ENCODE data around the gene APBB2. TPM values are rescaled to one million over a fixed set of nuclear protein-coding genes. Genes with fewer than 3 reads are reported as not detected.
"Not testable (repeated sequence)": the region's sequence is repeated elsewhere in the genome, so short reads cannot be mapped to it uniquely, and the experiment has no call there.

The APBB2 gene
- total RNA-seq, 1 donor from 2014 or later, result 7.6 TPM

DNA sequence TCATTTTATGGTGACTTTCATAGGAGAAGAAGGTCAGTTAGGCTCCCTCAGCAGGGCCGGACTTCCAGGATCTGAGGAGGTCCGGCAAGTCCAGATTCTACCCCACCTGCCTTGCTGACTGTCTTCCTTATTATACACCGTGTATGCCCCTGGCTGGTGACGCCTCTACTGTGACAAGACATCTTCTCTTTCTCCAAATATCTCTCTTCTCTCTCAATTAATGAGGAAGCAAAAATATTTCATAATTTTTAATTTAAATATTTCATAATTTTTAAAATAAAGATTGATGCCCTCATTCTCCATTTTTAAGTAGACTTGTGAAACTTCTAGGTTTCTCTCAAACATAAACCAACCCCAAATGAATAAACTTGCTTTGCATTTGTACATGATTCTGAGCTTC is 262.1 kb downstream of the APBB2 start:
- intact Hi-C loops (cut with micrococcal nuclease), result no loop called here

DNA sequence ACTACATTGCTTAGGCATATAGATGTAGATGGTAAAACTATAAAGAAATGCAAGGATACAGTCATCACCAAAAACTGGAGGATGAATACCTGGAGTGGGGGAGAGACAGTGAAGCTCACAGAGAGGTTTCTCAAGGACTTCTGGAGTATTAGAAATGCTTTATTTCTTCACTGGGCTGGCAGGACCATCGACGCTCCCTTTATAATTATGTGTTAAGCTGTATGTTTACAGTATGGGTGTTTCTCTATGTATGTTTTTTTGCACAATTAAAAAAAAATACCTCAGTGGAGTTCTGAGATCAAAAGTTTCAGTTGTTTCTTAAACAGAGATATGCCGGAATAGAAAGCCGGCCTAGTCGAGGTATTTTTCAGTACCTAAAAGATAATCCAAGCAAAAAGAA is 263.3 kb downstream of the APBB2 start:
- intact Hi-C loops (cut with micrococcal nuclease), result no loop called here

DNA sequence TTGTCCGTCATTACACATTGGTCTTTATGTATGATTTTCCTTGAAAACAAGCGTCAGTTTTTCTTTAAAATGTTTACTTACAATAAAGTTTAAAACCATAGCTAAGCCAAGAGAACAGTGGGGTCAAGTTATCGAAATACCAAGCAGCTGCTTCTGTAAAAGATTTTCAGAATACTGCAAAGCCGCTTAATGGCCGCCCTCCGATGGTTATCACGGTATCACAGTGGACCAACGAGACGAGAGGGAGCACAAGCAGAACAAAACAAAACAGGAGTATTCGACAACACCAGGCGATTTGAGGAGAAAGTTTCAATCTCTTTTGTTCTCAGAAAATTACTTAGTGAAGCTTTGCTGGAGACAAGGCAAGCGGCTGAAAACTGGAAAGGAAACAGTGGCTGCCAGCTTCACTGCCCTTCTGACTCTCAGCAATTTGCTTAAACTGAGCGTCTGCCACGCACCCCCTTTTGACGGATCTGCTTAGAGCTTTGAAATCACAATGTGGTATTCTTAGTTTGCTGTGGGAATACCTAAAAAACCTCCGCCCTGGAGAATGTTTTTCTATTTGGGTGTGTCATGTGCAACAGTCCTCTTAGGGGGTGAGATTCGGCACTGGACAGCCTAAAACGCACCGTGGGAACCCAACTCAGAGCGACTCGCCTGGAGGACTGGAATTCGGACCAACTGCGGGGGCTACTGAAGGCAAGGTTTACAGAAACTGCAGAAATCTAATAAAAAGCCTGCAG is 264.8 kb downstream of the APBB2 start:
- intact Hi-C loops (cut with micrococcal nuclease), result no loop called here

DNA sequence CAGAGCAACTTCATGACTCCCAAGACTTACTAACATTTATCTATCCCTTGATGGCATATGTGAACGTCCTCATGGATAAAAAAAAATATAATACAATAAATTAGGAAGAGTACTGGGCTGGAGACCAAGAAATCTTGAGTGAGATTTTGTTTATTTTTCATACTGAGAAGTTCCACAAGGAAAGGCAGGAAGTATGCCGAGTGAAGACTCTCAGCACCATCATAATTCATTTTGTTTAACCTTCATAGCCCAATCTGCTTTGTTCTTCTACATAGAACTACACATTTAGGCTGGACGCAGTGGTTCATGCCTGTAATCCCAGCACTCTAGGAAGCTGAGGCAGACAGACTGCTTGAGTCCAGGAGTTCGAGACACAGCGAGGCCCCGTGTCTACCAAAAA is 266.3 kb downstream of the APBB2 start:
- intact Hi-C loops (cut with micrococcal nuclease), result no loop called here

DNA sequence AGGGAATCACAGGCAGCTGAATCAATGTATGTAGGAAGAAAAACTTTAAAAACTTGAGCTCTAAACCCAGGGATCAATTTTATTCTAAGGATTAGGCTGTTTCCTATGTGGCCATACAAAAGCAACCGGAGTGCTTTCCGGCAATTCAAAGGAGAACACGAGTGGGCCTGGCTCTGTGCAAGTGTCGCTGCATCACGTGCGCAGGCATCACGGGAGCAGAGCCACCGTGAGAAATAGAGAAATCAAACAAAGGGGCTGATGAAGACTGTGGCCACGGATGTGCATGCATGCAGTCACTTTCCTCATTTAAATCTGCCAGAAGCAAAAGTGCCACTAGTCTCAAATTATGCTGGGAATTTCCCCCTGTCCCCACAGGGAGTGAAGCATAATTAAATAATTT is 267.7 kb downstream of the APBB2 start:
- intact Hi-C loops (cut with micrococcal nuclease), result no loop called here

DNA sequence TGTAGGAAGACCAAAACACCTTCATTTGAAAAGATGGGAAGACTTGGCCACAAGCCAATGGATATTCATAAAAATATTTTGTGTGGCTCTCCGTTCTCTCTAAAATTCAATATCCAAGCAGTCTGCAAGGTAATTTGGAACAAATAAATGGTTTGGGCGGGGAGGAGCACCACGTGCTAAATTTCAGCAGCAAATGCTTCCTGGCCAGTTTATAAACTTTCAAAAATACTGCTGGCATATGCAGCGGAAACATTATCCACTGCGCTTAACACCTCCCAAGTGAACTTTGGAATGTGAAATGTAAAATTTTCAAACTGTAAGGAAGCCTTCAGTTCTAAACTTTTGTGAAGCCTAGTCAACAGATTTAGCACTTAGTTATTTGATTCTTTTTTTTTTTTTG is 273.6 kb downstream of the APBB2 start:
- intact Hi-C loops (cut with micrococcal nuclease), result no loop called here

DNA sequence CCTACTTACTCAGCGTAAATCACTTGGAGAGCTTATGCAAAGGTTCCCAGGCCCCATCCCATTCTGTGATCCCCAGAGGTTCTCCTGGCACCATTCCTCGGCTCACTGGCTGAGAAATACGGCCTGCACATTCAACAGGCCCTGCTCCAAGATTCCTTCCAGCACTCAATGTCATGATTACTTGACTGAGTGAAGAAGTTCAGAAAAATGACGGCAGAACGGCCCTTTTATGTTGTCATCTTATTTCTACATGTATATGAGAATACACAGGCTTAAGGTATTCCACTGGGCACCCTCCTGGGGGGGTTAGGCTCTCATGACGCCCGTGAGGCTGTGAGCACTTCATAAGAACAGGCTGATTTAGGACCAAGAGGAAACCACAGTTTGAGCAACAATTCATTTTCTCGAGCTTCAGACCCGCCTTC is 274.0 kb downstream of the APBB2 start:
- intact Hi-C loops (cut with micrococcal nuclease), result no loop called here

DNA sequence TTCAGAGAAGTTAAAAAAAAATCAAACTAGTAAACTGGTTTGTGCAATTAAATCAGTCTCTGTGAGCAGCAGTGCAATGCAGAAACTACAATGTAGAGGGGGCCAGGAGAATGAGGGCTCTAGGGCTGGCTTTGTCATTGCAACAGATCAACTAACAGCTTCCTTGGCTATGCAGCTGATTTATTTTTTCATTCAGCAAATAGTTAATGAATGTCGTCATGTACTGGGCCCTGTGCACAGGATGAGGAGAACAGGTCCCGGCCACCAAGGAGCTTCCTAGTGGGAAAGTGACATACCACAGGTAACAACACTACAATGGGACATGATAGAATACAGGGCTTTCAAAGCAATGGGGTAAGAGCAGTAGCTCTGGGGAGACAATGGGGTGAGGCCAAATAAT is 274.5 kb downstream of the APBB2 start:
- intact Hi-C loops (cut with micrococcal nuclease), result no loop called here

DNA sequence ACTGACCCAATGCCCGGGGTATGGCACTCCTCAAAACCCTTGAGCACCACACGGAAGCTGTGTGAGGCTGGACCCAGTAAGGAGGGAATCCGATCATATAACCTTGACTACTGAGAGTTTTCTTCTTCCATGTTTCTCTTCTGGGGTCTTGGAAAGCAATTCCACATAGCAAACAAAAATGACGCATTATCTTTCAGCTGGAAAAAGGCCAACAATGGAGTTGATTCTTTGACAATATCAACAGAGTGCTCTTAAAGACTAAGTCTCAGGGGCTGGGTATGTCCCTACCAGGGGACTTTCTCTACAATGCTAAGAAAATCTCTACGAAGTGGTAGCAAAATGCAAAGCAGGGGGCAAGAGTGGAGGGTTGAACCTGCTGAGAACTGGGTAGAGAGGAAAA is 276.0 kb downstream of the APBB2 start:
- intact Hi-C loops (cut with micrococcal nuclease), result no loop called here

DNA sequence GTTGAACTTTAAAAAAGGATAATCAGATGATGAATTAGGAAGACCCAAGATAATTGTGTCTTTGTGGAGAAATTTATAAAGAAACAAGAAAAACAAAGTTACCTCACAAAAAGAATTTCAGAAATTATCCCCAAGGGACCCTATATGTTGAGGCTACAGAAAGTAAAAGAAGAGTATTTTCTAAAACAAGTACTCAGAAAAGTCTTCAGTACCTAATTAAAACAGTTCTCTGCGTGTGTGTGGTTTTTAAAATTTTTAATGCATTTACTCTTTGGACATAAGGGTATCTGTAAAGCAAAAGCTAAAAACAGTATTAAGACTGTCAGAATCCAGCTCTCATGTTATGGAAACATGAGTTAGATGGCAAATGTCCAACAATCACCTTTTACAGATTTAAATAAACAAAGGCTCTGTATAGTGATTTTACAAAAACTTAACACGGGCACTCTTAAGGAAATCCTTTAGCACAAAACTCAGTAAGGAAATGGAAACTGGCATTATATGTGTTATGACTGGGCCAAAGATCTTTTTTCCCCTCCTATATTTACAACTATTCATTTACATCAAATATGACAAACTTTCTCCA is 277.1 kb downstream of the APBB2 start:
- intact Hi-C loops (cut with micrococcal nuclease), result no loop called here

DNA sequence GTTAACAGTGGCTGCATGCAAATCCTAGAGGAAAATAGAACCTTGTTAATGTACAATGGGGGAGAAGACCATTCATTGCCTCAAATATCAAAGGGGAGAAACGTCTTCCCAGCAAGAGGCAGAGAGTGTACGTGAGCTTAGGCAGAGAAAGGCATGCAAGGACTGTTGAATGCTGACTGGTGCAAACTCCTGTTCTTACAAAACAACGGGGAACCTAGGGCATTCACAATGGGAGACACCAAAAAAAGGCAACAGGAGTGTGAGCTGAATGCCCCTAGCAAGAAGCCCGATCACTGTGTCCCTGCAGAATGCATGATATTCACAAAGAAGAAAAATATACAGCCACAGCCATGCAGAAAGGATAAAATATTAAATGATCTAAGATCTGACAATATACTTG is 279.7 kb downstream of the APBB2 start:
- intact Hi-C loops (cut with micrococcal nuclease), result no loop called here

DNA sequence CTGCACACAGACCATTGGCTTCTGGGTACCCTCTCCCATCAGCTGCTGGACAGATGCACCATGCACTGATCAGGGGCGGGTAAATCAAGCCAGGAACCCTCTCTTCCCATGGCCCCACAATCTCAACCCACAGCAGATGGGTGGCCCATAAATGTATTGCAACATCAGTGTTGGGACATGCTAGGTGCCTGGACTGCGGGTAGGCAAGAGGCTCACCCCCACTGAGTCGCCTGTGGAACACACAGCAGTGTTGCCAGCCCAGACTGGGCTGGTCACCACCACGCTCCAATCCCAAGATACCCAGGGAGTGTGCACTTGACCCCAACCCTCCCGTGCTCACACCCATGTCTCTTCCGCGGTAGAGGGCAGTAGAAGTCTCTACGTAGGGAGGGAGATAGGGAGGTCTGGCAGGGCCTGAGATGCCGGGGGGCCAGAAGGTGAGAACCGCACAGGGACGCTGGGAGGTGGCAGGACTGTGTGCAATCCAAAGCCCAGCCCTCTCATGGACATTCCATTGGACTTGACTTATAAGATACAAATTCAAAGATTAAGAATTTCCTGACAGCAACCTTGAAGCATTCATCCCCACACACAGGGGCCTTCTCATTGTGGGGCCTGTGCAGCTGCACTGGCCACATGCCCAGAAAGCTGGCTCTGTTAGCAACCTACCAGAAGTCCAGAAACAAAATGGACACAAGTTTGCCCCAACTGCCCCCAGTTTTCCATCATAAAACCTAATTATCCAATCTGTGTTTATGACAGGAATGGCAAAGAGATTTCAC is 280.9 kb downstream of the APBB2 start:
- intact Hi-C loops (cut with micrococcal nuclease), result no loop called here

DNA sequence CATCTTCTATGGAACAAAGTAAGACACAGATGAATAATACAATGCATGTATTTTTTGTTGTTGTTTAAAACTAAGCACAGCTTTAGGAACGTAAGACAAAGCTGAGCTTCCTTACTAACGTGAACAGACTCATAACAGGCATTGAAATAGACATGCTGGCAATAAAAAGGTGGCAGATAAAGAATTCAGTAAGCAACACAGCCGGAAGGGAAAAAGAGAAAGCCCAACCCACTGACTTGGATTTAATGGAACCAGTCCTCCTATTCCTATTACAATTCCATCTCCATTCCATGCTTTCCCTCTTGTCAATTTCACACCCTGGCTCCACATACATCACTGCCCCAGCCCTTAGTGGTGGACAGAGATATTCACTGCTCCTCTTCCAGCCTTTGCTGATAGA is 282.5 kb downstream of the APBB2 start:
- intact Hi-C loops (cut with micrococcal nuclease), result no loop called here

DNA sequence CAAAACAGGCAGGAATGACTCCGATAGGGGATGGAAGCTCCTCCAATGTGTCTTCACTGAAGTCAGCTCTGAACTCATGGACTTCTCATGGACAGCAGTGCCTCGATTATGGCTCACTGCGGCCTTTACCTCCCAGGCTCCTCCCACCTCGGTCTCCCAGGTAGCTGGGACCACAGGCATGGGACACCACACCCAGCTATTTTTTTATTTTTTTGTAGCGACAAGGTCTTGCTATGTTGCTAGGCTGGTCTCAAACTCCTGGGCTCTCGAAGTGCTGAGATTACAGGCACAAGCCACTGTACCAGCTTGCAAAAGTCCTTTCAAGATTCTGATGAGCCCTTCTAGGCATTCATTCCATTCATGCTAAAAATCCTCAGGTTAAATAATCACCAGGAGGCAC is 283.1 kb downstream of the APBB2 start:
- intact Hi-C loops (cut with micrococcal nuclease), result no loop called here

DNA sequence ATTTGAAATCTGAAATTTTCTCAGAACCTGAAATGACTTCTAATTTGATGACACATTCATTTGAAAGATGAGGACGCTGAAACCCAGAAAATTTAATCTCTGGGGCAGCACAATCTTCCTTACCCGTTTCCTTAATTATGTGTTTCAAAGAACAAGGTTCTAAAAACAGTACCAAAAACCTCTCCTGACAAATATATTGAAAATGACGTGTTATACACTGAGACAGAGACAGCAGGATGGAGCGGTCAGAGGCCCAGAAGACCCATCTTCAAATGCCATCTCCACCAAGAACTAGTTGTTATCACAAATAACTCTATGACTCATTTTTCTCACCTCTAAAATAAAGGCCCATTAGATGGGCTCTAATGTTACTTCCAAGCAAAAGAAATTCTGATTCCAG is 287.3 kb downstream of the APBB2 start:
- intact Hi-C loops (cut with micrococcal nuclease), result loop anchor here (1.0 to 2.0 kb wide), 2 partner anchors 287 to 734 kb away; partner anchors contain the start of gene APBB2

DNA sequence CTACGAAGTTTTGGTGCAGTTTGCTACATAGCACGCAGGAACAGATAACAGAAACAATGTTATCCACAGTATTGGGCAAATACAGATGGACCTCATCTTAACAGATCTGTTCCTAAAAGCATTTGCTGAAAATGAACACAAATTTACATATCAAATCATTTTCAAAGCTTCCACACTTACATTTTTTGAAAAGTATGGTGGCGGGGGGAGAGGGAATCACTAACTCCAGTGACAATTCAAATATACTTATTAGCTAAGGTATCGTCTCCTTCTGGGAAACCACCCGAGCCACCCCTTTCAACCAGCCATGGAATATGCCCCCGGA is 289.6 kb downstream of the APBB2 start:
- intact Hi-C loops (cut with micrococcal nuclease), result loop anchor here (1.0 kb wide), 3 partner anchors 16 to 187 kb away; no protein-coding TSS in a partner anchor

DNA sequence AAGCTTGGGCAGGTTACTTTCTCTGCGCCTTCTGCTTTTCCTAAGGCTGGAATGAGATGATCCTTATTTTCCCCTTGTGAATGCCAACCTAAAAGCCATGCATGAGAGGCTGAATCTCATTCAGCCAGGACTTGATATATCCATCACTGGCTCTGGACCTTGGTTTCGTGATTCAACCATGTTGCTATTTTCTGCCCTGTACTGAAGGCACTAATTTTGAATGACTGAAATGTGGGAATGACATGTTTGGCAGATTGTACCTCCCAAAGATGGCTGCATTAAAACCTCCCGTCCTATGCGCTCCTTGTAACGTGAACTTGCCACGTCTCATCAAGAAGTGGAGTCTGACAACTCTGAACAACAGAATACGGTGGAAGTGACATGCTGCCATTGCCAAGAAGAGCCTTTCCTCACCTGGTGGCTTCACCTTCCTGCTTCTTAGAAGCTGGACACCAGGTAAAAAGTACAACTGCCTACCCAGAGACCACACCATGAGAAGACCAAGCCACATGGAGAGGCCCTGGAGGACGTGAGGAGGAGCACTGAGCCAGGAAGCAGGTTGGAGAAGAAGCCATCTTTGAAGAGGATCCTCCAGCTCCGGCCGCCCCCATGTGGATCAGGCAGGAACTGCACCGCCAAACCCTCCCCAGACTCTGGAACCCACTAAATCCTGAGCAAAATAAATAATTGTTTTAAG is 290.1 kb downstream of the APBB2 start:
- intact Hi-C loops (cut with micrococcal nuclease), result loop anchor here (1.0 kb wide), 3 partner anchors 16 to 187 kb away; no protein-coding TSS in a partner anchor

DNA sequence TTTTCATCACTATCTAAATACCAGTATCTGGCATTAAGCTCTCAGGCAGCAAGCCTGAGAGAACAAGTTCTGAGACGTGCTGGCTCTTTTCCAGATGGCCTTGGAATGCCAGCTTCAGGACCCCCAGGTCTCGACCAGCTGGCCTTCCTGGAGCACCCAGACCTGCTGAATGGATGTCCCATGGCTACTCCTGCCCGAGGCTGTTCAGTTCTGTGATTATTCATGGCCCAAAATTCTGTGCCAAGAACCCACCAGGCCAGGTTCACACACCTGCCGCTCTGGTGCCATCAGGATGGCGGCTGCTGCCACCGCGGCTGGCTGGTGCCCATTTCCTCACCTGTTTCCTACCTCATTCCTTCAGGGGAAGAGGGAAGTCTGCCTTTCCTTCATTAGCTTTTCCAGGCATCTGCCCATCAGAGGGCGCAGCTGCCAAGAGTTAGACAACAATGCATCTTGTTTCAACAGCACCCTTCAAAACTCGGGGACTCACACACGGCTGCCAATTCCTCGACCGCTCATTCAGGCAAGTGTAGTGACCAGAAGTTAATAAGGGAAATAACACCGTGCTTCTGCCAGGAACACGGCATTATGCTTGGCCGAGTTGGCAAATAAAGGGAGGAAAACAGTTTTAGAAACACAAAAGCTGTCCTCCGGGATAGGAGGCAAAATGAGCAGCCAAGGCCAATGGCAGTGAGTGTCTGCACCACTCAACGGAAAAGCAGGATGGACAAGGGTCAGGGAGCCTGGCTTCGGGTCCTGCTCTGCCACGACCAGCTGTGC is 290.8 kb downstream of the APBB2 start:
- intact Hi-C loops (cut with micrococcal nuclease), result loop anchor here (1.0 kb wide), 3 partner anchors 15 to 186 kb away; no protein-coding TSS in a partner anchor

DNA sequence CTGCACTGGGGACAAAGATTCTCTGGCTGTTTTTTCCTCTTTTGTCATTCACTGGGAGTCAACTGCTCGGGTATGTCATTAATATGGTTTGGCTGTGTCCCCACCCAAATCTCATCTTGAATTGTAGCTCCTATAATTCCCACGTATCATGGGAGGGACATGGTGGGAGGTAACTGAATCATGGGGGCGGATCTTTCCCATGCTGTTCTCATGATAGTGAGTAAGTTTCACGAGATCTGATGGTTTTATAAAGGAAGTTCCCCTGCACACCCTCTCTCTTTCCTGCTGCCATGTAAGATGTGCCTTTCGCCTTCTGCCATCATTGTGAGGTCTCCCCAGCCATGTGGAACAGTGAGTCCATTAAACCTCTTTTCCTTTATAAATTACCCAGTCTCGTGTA is 294.4 kb downstream of the APBB2 start:
- intact Hi-C loops (cut with micrococcal nuclease), result not testable (repeated sequence)

DNA sequence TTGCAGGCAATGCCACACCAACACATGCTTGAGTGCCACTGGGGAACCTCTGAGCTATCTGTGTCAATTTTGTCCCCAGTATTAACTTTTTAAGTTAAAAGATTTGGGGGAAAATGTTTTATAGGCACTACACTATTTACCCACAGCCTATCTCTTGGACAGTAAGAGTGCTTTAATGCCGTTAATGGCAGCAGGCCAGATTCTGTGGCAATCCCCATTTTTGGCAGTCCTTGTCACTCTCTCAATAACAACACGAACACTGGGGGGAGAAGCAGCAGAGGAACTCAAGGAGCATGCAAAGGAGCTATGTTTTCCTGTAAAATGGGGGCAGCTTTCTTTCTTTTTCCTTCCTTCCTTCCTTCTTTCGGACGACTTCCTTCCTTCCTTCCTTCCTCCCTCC is 296.0 kb downstream of the APBB2 start:
- intact Hi-C loops (cut with micrococcal nuclease), result no loop called here

DNA sequence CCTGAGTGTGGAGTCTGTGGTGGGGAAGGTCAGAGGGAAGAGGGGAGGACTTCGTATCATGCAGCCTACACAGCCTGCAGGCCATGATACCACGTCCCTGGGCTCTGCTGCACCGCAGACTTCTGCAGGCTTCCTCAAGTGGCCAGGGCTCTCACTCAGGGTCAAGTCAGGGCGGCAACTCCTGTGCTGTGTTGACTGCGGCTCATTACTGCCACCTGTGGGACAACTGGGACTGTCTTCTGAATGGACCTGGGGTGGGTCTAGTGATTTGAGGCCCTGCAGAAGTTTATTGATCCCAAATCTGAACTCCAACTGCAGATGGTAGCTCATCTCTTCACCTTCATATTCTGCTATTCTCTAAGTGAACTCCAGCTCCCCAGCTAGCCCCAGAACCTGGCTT is 297.5 kb downstream of the APBB2 start:
- intact Hi-C loops (cut with micrococcal nuclease), result no loop called here

Data from T-helper 1 cell treated with Interleukin-12 subunit alpha and Interleukin-12 subunit beta and Interleukin-4 antibody, amounts not matched to agents 30 ng/mL and 1 ng/mL, for 36 hours (primary cell).